ENCODE results near the gene GATAD2A. TPM values are rescaled to one million over a fixed set of nuclear protein-coding genes. Genes with fewer than 3 reads are reported as not detected.

GATAD2A gene
- total and polyA plus RNA-seq, 10 of the 15 experiments (the other 5 are each of a cell fraction or from before 2014, with no cell fraction given) = 2.6 to 173 (median 32.0) TPM

DNA sequence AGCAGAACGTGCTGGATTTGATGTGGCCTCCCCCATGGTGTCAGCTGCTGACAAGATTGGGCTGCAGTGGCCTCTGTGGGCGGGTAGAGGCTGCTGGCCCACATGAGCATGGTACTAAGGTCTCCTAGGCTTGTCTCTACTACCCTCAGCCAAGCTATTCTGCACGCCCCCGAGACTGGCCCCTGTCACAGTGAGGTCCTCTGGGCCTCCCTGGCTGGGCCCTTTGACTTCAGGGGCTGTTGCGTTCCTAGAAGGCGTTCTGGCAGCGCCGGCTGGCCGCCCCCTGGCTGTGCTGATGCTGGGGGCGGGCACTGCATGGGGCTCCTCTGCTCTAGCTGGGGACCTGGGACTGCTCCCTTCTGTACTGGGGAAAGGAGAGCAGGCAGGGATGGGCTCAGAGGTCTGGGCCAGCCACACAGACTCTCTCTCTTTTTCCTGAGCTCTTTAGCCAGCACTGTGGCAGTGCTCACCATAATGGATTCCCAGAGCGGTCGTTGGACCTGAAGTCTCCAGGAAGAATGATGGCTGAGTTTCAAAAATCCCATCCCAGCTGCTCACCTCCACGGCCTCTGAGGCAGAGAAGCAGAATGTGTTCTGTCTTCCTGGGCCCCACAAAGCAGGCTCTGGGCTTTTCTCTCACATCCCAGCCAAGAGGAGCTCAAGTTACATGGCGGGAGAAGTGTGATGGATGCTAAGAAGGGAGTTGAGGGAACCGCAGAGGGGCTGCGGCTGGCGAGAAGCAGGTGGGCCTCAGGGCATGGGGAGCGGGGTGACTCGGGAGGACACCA lies 77.5 kb downstream of the GATAD2A start:
- H3K9me3 ChIP-seq (replicated peaks; ENCODE audit: control insufficient read depth, insufficient read depth, low read length) = no peaks in the 10 kb centered on the region
- H3K79me2 ChIP-seq (ENCODE audit: control insufficient read depth, insufficient read depth, low read length) = peaks cover 21% of the 10 kb centered on the region
- no peak overlapping the region for H2AFZ ChIP-seq (ENCODE audit: control insufficient read depth, low read depth, low read length)
- no peak for ATAC-seq
- ChIA-PET RAD21 (ENCODE audit: unreplicated experiment) (interaction anchor here (1.0 kb wide), 1 partner anchor 78 kb away, joined by 3 read pairs; the partner anchor contains the start of gene GATAD2A), POLR2A (no interaction called here), CTCF (interaction anchor here (0.5 kb wide), 1 partner anchor 117 kb away, joined by 3 read pairs; no protein-coding TSS in a partner anchor), SMC1A (ENCODE audit: uncharacterized antibody, unreplicated experiment) (interaction anchor here (1.1 to 1.2 kb wide), 2 partner anchors 13 to 75 kb away, joined by 3 read pairs; no protein-coding TSS in a partner anchor)
- no peak for FAIRE-seq
- H3K27ac ChIP-seq (ENCODE audit: control insufficient read depth, insufficient read depth) = no peak overlapping the region
- intact Hi-C loops (cut with micrococcal nuclease; ENCODE audit: unreplicated experiment) (no loop called here), in situ Hi-C loops (cut with MboI) (no loop called here)
- peaks cover 30% of the 10 kb centered on the region for H3K4me1 ChIP-seq (ENCODE audit: control insufficient read depth, insufficient read depth, low read length)
- H4K20me1 ChIP-seq (ENCODE audit: control insufficient read depth, insufficient read depth) = peaks cover 5% of the 10 kb centered on the region; the same call in 1 of the 2 replicates
- WGBS (ENCODE audit: insufficient coverage, insufficient replicate concordance, low lambda C conversion rate, missing lambda C conversion rate) = 87% methylated on average over 19 of the region's 19 CpGs
- TF ChIP-seq KLF5 (IDR thresholded peaks at IDR 0.05; ENCODE audit: partially characterized antibody) = no peak
- TF ChIP-seq, protein P1, sequence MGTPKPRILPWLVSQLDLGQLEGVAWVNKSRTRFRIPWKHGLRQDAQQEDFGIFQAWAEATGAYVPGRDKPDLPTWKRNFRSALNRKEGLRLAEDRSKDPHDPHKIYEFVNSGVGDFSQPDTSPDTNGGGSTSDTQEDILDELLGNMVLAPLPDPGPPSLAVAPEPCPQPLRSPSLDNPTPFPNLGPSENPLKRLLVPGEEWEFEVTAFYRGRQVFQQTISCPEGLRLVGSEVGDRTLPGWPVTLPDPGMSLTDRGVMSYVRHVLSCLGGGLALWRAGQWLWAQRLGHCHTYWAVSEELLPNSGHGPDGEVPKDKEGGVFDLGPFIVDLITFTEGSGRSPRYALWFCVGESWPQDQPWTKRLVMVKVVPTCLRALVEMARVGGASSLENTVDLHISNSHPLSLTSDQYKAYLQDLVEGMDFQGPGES (IDR thresholded peaks at IDR 0.05) = no peak
- TF ChIP-seq, protein P2, sequence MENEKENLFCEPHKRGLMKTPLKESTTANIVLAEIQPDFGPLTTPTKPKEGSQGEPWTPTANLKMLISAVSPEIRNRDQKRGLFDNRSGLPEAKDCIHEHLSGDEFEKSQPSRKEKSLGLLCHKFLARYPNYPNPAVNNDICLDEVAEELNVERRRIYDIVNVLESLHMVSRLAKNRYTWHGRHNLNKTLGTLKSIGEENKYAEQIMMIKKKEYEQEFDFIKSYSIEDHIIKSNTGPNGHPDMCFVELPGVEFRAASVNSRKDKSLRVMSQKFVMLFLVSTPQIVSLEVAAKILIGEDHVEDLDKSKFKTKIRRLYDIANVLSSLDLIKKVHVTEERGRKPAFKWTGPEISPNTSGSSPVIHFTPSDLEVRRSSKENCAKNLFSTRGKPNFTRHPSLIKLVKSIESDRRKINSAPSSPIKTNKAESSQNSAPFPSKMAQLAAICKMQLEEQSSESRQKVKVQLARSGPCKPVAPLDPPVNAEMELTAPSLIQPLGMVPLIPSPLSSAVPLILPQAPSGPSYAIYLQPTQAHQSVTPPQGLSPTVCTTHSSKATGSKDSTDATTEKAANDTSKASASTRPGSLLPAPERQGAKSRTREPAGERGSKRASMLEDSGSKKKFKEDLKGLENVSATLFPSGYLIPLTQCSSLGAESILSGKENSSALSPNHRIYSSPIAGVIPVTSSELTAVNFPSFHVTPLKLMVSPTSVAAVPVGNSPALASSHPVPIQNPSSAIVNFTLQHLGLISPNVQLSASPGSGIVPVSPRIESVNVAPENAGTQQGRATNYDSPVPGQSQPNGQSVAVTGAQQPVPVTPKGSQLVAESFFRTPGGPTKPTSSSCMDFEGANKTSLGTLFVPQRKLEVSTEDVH (IDR thresholded peaks at IDR 0.05; ENCODE audit: low read depth, partially characterized antibody) = no peak
- no peak for TF ChIP-seq IRF4 (IDR thresholded peaks at IDR 0.05; ENCODE audit: low read depth, low read length)
- no peaks in the 10 kb centered on the region for H3K27me3 ChIP-seq (replicated peaks in 1 of 2; ENCODE audit: control insufficient read depth in 2 of 2, insufficient read depth in 2 of 2, low read length in 1 of 2)
- H3K4me3 ChIP-seq = no peak overlapping the region
- peaks cover 14 to 20% of the 10 kb centered on the region in 2 experiments for H3K36me3 ChIP-seq (ENCODE audit: control insufficient read depth in 2 of 2, insufficient read depth in 2 of 2, low read length in 1 of 2)
- H3K4me2 ChIP-seq (ENCODE audit: control insufficient read depth, insufficient read depth) = no peak overlapping the region
- no peak for DNase-seq (ENCODE audit: low read depth, low spot score)
- H3K9ac ChIP-seq (ENCODE audit: control insufficient read depth, insufficient read depth, low read length) = no peak overlapping the region
- no TSS peak for BruUV-seq (replicated peaks)

Data from GM12878 (cell line).